Subcutaneous abdominal adipose tissue (tissue), 5 donors: ENCODE data around the gene ETV4.
"Not testable (repeated sequence)": the region's sequence is repeated elsewhere in the genome, so short reads cannot be mapped to it uniquely, and the experiment has no call there.

Source experiments
- H3K27ac ChIP-seq: one replicate; pipeline ENCODE4 v1.7.0; 2013; ENCODE audit warnings: low read depth, mild to moderate bottlenecking, inconsistent platforms, low read length, moderate library complexity
- H3K27me3 ChIP-seq, 5 donors: one replicate each; pipeline ENCODE4 v1.7.0; 2013; ENCODE audit warnings: low read length in 5 of 5, inconsistent platforms in 1 of 5; ENCODE audit not compliant: control insufficient read depth in 5 of 5, insufficient read depth in 4 of 5
- H3K36me3 ChIP-seq, 5 donors: one replicate each; pipeline ENCODE4 v1.7.0; 2013; ENCODE audit warnings: low read length in 5 of 5; ENCODE audit not compliant: control insufficient read depth in 5 of 5, insufficient read depth in 5 of 5
- H3K4me1 ChIP-seq, 5 donors: one replicate each; pipeline ENCODE4 v1.7.0; 2013; ENCODE audit warnings: low read length in 5 of 5, mild to moderate bottlenecking in 3 of 5, moderate library complexity in 1 of 5; ENCODE audit not compliant: control insufficient read depth in 5 of 5, insufficient read depth in 5 of 5
- H3K4me3 ChIP-seq, 5 donors: one replicate each; pipeline ENCODE4 v1.7.0; 2013; ENCODE audit warnings: low read length in 5 of 5, low read depth in 1 of 5
- H3K9ac ChIP-seq, 5 donors: one replicate each; pipeline ENCODE4 v1.7.0; 2013; ENCODE audit warnings: low read length in 5 of 5, mild to moderate bottlenecking in 4 of 5, moderate library complexity in 3 of 5
- H3K9me3 ChIP-seq, 5 donors: one replicate each; pipeline ENCODE4 v1.7.0; 2013; ENCODE audit warnings: low read length in 5 of 5; ENCODE audit not compliant: control insufficient read depth in 5 of 5
- donor health status: healthy.
- donor health status: healthy.
- donor health status: healthy.
- donor health status: healthy.
- donor health status: healthy.

The ETV4 gene

GRCh38 chr17:43517615-43518386 is 28.3 kb downstream of the ETV4 start:
- no peak overlapping the region for H3K4me3 ChIP-seq
- no peaks in the 10 kb centered on the region for H3K4me1 ChIP-seq
- peaks cover 36 to 90% (median 77%) of the 10 kb centered on the region in 5 donors for H3K36me3 ChIP-seq
- H3K27me3 ChIP-seq = no peaks in the 10 kb centered on the region
- H3K9ac ChIP-seq = no peak overlapping the region
- no peak overlapping the region for H3K27ac ChIP-seq
- no peaks in the 10 kb centered on the region for H3K9me3 ChIP-seq

- no peaks in the 10 kb centered on the region for H3K4me1 ChIP-seq
- H3K9me3 ChIP-seq = no peaks in the 10 kb centered on the region
- no peak overlapping the region for H3K27ac ChIP-seq
- no peak overlapping the region for H3K4me3 ChIP-seq
- H3K27me3 ChIP-seq = no peaks in the 10 kb centered on the region
- no peak overlapping the region for H3K9ac ChIP-seq
- peaks cover 40 to 93% (median 78%) of the 10 kb centered on the region in 5 donors for H3K36me3 ChIP-seq
These were observed 29.0 kb downstream of the ETV4 start for GRCh38 chr17:43517161-43517560.

GRCh38 chr17:43515656-43516055 is 30.5 kb downstream of the ETV4 start:
- H3K27me3 ChIP-seq = no peaks in the 10 kb centered on the region
- H3K36me3 ChIP-seq = peaks cover 38 to 89% (median 68%) of the 10 kb centered on the region in 5 donors
- H3K4me1 ChIP-seq = no peaks in the 10 kb centered on the region
- no peak overlapping the region for H3K4me3 ChIP-seq
- H3K9ac ChIP-seq = no peak overlapping the region
- H3K9me3 ChIP-seq = no peaks in the 10 kb centered on the region
- no peak overlapping the region for H3K27ac ChIP-seq

DNA sequence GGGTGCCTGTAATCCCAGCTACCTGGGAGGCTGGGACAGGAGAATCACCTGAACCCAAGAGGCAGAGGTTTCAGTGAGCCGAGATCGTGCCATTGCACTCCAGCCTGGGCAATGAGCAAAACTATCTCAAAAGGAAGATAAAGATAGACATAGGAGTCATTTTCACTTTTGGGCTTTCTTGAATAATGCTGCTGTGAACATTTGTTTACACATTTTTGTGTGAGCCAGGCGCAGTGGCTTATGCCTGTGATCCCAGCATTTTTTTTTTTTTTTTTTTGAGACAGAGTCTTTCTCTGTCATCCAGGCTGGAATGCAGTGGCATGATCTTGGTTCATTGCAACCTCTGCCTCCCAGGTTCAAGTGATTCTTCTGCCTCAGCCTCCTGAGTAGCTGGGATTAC is 34.9 kb downstream of the ETV4 start:
- H3K36me3 ChIP-seq = peaks cover 33 to 87% (median 60%) of the 10 kb centered on the region in 5 donors
- H3K4me1 ChIP-seq, H3K4me3 ChIP-seq, H3K9me3 ChIP-seq, H3K9ac ChIP-seq, H3K27me3 ChIP-seq, H3K27ac ChIP-seq: not testable (repeated sequence)

DNA sequence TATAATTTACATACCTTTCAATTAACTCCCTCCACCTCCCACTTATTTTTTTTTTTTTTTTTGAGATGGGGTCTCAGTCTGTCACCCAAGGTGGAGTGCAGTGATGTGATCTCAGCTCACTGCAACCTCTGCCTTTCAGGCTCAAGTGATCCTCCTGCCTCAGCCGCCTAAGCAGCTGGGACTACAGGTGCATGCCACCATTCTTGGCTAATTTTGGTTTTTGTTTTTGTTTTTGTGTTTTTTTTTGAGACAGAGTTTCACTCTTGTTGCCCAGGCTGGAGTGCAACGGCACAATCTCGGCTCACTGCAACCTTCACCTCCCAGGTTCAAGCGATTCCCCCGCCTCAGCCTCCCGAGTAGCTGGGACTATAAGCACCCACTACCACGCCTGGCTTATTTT is 36.7 kb downstream of the ETV4 start:
- not testable (repeated sequence) for H3K27ac ChIP-seq, H3K27me3 ChIP-seq, H3K9ac ChIP-seq, H3K9me3 ChIP-seq, H3K4me1 ChIP-seq, H3K4me3 ChIP-seq
- peaks cover 34 to 91% (median 71%) of the 10 kb centered on the region in 5 donors for H3K36me3 ChIP-seq

DNA sequence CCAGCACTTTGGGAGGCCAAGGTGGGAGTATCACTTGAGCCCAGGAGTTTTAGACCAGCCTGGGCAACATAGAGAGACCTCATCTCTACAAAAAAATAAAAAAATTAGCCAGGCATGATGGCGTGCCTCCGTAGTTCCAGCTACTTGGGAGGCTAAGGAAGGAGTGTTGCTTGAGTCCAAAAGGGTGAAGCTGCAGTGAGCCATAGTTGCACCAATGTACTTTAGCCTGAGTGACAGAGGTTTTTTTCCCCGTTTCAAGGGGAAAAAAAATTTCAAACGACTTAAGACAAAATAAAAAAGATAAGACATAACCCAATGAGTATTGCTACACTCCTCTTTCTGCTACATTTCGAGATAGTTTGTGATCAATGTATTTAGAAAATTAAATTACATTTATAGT is 55.5 kb downstream of the ETV4 start:
- H3K36me3 ChIP-seq = peaks cover 25 to 56% (median 47%) of the 10 kb centered on the region in 5 donors

GRCh38 chr17:43483674-43484551 is 62.2 kb downstream of the ETV4 start, which contains the start of gene DHX8:
TSS of gene DHX8 (plus strand) at chr17:43483975. CDS start at chr17:43484038, 63 bp downstream.
- Histone ChIP-seq H3K4me3 (peak within 1 kb of the TSS; percentile 85 to 100 (median 98)), H3K9ac (peak within 1 kb of the TSS; percentile 86 to 99 (median 93)), H3K27ac (peak within 1 kb of the TSS; percentile 86), H3K9me3 (no peaks in the 10 kb centered on the region), H3K4me1 (peaks cover 11 to 32% (median 26%) of the 10 kb centered on the region in 5 donors), H3K36me3 (no peaks in the 10 kb centered on the region), H3K27me3 (no peaks in the 10 kb centered on the region)

More for the DNA sequence above, 55.5 kb downstream of the ETV4 start:
- no peak overlapping the region for H3K4me3 ChIP-seq
- no peaks in the 10 kb centered on the region for H3K9me3 ChIP-seq
- no peak overlapping the region for H3K9ac ChIP-seq
- peaks cover 3 to 8% (median 5%) of the 10 kb centered on the region in 5 donors for H3K4me1 ChIP-seq
- no peak overlapping the region for H3K27ac ChIP-seq
- H3K27me3 ChIP-seq = no peaks in the 10 kb centered on the region

DNA sequence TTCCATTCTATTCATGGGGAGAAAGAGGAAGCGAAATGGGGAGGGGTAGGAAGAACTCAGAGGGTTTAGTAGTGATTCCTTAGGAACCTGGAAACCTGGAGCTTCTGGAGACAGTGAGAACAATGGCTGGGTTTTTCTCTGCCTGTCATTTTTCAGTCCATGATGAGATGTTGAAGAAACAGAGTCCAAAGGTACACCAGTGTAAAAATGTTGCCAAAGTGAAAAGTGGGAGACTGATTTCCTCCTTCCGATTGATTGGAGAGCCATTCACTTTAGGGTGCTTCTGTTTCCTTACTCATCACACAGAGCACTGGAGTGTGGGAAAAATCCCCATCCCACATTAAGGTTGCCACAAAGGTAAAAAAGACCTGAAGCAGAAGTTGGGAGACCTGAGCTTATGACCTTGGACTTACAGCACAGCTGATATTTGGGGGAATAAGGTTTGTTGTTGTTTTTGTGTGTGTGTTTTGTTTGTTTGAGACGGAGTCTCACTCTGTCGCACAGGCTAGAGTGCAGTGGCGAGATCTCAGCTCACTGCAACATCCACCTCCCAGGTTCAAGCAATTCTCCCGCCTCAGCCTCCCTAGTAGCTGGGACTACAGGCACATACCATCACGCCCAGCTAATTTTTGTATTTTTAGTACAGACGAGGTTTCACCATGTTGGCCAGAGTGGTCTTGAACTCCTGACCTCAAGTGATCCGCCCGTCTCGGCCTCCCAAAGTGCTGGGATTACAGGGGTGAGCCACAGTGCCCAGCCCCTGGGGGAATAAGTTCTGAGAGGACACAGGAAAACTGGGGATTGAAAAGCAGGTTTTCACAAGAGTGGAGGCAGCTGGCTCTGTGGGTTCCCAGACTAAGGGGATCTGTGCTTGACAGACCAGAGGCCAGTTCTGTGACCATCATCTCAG is 63.8 kb downstream of the ETV4 start:
- H3K4me1 ChIP-seq = peaks cover 11 to 39% (median 26%) of the 10 kb centered on the region in 5 donors
- H3K36me3 ChIP-seq = no peaks in the 10 kb centered on the region
- no peaks in the 10 kb centered on the region for H3K27me3 ChIP-seq
- H3K4me3 ChIP-seq = no peak overlapping the region
- H3K9me3 ChIP-seq = no peaks in the 10 kb centered on the region
- no peak overlapping the region for H3K27ac ChIP-seq
- peak overlapping the region in 1 of 5 donors; percentile 68 for H3K9ac ChIP-seq

DNA sequence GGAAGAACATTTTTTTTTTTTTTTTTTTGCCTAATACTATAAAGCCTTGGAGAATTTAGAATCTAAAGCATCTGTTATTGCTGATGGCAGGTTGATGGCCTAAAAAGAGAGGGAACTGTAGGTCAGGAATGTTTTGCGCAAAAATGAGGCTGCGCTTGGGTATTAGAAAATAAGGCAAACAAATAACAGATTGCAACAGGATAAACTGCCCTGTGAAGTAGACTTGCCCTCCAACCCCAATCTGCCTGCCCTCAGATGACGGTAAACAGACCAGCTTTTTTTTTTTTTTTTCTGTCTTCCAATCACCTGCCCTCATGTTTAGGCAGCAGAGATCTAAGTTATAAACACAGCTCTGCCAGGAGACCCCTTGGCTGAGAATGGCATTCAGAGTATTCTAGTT is 66.2 kb downstream of the ETV4 start:
- Histone ChIP-seq H3K4me1 (peaks cover 7 to 24% (median 13%) of the 10 kb centered on the region in 5 donors), H3K4me3 (no peak overlapping the region), H3K36me3 (no peaks in the 10 kb centered on the region), H3K27ac (no peak overlapping the region), H3K27me3 (no peaks in the 10 kb centered on the region), H3K9me3 (no peaks in the 10 kb centered on the region), H3K9ac (no peak overlapping the region)
